Measurements from ENCODE around the gene NELL2. TPM values are rescaled to one million over a fixed set of nuclear protein-coding genes. Genes with fewer than 3 reads are reported as not detected.

NELL2 gene
- total and polyA plus RNA-seq, 2 donors (not counting 1 experiment from before 2014, with no cell fraction given): 0.17 TPM; not detected in 1

DNA sequence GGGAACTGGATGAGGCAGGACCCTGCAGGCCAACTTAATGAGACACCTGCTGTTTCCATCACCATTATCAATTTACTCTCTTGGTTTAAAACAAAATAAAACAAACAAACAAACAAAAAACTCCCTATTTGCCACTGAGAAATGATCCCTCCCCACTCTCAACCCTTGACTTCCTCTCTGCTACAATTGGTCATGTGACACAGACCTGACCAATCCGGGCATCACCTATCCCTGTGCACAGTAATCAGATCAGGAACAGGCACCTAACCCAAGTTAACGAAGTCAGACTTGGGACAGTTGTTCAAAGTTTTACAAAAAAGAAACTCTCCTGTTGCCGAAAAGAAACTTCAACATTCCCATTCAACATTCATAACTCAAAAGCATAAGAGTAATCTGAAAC lies 58.4 kb downstream of the NELL2 start:
- Histone ChIP-seq H3K27me3 (ENCODE audit: control insufficient read depth, insufficient read depth, low read length) (no peaks in the 10 kb centered on the region), H3K4me2 (ENCODE audit: extremely low read depth, insufficient read depth, low read length) (no peak overlapping the region), H4K20me1 (ENCODE audit: control insufficient read depth, extremely low read depth, insufficient read depth, low read length) (no peaks in the 10 kb centered on the region), H3K4me3 (replicated peaks in 1 of 4; ENCODE audit: control extremely low read depth in 1 of 4, insufficient read depth in 1 of 4, low read depth in 3 of 4, low read length in 4 of 4) (no peak overlapping the region), H3K4me1 (ENCODE audit: control insufficient read depth, extremely low read depth, insufficient read depth, low read length) (no peaks in the 10 kb centered on the region), H3K9ac (ENCODE audit: insufficient read depth, low read length) (no peak overlapping the region), H3K79me2 (ENCODE audit: control insufficient read depth, insufficient read depth, low read length) (no peaks in the 10 kb centered on the region), H3K36me3 (ENCODE audit: control insufficient read depth, insufficient read depth, low read length) (no peaks in the 10 kb centered on the region), H3K9me3 (ENCODE audit: control insufficient read depth, insufficient read depth, low read depth, low read length) (no peaks in the 10 kb centered on the region), H2AFZ (ENCODE audit: low read length) (no peak overlapping the region), H3K27ac (ENCODE audit: insufficient read depth, low read length) (no peak overlapping the region)
- TF ChIP-seq, protein P1, sequence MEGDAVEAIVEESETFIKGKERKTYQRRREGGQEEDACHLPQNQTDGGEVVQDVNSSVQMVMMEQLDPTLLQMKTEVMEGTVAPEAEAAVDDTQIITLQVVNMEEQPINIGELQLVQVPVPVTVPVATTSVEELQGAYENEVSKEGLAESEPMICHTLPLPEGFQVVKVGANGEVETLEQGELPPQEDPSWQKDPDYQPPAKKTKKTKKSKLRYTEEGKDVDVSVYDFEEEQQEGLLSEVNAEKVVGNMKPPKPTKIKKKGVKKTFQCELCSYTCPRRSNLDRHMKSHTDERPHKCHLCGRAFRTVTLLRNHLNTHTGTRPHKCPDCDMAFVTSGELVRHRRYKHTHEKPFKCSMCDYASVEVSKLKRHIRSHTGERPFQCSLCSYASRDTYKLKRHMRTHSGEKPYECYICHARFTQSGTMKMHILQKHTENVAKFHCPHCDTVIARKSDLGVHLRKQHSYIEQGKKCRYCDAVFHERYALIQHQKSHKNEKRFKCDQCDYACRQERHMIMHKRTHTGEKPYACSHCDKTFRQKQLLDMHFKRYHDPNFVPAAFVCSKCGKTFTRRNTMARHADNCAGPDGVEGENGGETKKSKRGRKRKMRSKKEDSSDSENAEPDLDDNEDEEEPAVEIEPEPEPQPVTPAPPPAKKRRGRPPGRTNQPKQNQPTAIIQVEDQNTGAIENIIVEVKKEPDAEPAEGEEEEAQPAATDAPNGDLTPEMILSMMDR (conservative IDR thresholded peaks at IDR 0.05 in 1 of 2, IDR thresholded peaks at IDR 0.05 in 1 of 2; ENCODE audit: low read depth in 1 of 2, low read length in 2 of 2): no peak
- TF ChIP-seq EZH2 (IDR thresholded peaks at IDR 0.05; ENCODE audit: low read length, missing control alignments): no peak
- DNase-seq (ENCODE audit: low read depth in 2 of 2): no peak

DNA sequence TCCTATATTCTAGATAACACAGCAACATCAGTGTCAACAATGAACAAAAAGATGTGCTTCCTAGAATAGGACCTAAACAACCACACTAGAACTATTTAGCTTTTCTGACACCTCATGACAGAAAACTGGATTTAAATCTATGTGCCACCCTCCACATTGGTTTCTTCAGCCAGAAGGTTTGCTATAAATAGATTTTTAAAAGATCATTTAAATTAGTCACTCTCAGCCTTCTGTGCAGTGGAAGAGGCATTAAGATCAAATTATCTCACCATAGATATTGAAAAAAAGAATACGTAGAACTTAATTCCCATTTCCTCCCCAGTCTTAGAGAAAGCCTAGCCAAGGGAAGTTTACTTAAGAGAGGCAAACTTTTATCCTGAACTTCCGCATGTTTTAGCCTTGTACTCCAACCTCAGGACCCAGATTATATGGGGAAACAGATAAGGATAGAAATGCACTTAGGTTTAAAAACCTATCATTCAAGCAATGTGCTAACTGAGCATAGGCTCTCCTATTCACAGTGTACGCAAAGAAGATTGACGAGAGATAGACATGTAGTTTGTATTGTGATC lies 59.6 kb downstream of the NELL2 start:
- Histone ChIP-seq H3K4me1 (ENCODE audit: control insufficient read depth, extremely low read depth, insufficient read depth, low read length) (no peaks in the 10 kb centered on the region), H3K9me3 (ENCODE audit: control insufficient read depth, insufficient read depth, low read depth, low read length) (no peaks in the 10 kb centered on the region), H2AFZ (ENCODE audit: low read length) (no peak overlapping the region), H3K4me3 (replicated peaks in 1 of 4; ENCODE audit: control extremely low read depth in 1 of 4, insufficient read depth in 1 of 4, low read depth in 3 of 4, low read length in 4 of 4) (no peak overlapping the region), H3K79me2 (ENCODE audit: control insufficient read depth, insufficient read depth, low read length) (no peaks in the 10 kb centered on the region), H3K9ac (ENCODE audit: insufficient read depth, low read length) (no peak overlapping the region), H3K4me2 (ENCODE audit: extremely low read depth, insufficient read depth, low read length) (no peak overlapping the region), H3K36me3 (ENCODE audit: control insufficient read depth, insufficient read depth, low read length) (no peaks in the 10 kb centered on the region), H4K20me1 (ENCODE audit: control insufficient read depth, extremely low read depth, insufficient read depth, low read length) (no peaks in the 10 kb centered on the region), H3K27me3 (ENCODE audit: control insufficient read depth, insufficient read depth, low read length) (no peaks in the 10 kb centered on the region), H3K27ac (ENCODE audit: insufficient read depth, low read length) (no peak overlapping the region)
- TF ChIP-seq, protein P1 (conservative IDR thresholded peaks at IDR 0.05 in 1 of 2, IDR thresholded peaks at IDR 0.05 in 1 of 2; ENCODE audit: low read depth in 1 of 2, low read length in 2 of 2): no peak
- TF ChIP-seq EZH2 (IDR thresholded peaks at IDR 0.05; ENCODE audit: low read length, missing control alignments): no peak
- DNase-seq (ENCODE audit: low read depth in 2 of 2): no peak

DNA sequence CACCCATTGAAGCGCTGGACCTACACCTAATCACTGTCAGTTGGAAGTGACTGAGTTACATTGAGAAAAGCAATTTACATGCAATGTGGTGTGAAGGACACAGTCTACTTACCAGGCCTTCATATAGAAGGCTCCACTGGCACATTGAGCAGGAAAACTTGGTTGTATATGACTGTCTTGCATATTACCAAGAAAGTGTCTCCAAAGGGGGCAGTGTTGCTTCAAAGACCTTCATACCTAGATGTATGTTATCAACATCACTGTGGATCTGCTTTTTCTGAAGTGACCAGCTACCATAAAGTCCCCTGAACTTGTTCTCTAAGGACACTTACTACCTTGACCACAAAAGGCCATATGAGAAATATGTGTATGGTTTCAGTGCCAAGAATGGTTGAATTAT lies 64.1 kb downstream of the NELL2 start:
- no peak overlapping the region for H2AFZ ChIP-seq (ENCODE audit: low read length)
- no peak overlapping the region for H3K4me2 ChIP-seq (ENCODE audit: extremely low read depth, insufficient read depth, low read length)
- no peak overlapping the region for H3K27ac ChIP-seq (ENCODE audit: insufficient read depth, low read length)
- no peak overlapping the region for H3K9ac ChIP-seq (ENCODE audit: insufficient read depth, low read length)
- H3K79me2 ChIP-seq (ENCODE audit: control insufficient read depth, insufficient read depth, low read length): no peaks in the 10 kb centered on the region
- H3K27me3 ChIP-seq (ENCODE audit: control insufficient read depth, insufficient read depth, low read length): no peaks in the 10 kb centered on the region
- no peaks in the 10 kb centered on the region for H4K20me1 ChIP-seq (ENCODE audit: control insufficient read depth, extremely low read depth, insufficient read depth, low read length)
- no peaks in the 10 kb centered on the region for H3K36me3 ChIP-seq (ENCODE audit: control insufficient read depth, insufficient read depth, low read length)
- no peaks in the 10 kb centered on the region for H3K4me1 ChIP-seq (ENCODE audit: control insufficient read depth, extremely low read depth, insufficient read depth, low read length)
- DNase-seq (ENCODE audit: low read depth in 2 of 2): no peak
- H3K9me3 ChIP-seq (ENCODE audit: control insufficient read depth, insufficient read depth, low read depth, low read length): no peaks in the 10 kb centered on the region
- H3K4me3 ChIP-seq (replicated peaks in 1 of 4; ENCODE audit: control extremely low read depth in 1 of 4, insufficient read depth in 1 of 4, low read depth in 3 of 4, low read length in 4 of 4): no peak overlapping the region
- TF ChIP-seq, protein P1 (conservative IDR thresholded peaks at IDR 0.05 in 1 of 2, IDR thresholded peaks at IDR 0.05 in 1 of 2; ENCODE audit: low read depth in 1 of 2, low read length in 2 of 2): no peak
- TF ChIP-seq EZH2 (IDR thresholded peaks at IDR 0.05; ENCODE audit: low read length, missing control alignments): no peak
